ENCODE results near the gene GALNS.
"Not testable (repeated sequence)": the region's sequence is repeated elsewhere in the genome, so short reads cannot be mapped to it uniquely, and the experiment has no call there.

GALNS gene

GRCh38 chr16:88856828-88857727 lies at the start of gene GALNS, which contains the start of gene TRAPPC2L:
TSS of gene GALNS (minus strand) at chr16:88856947. CDS start at chr16:88856877, 70 bp downstream.
TSS of gene TRAPPC2L (plus strand) at chr16:88857127. CDS start at chr16:88857151, 24 bp downstream.
- DNase-seq (ENCODE audit: low read depth in 1 of 2, low spot score in 1 of 2) = peak; percentile 99

- DNase-seq (ENCODE audit: low read depth in 1 of 2, low spot score in 1 of 2) = no peak
These were observed 49.3 kb upstream of the GALNS start for GRCh38 chr16:88906020-88906419.

DNA sequence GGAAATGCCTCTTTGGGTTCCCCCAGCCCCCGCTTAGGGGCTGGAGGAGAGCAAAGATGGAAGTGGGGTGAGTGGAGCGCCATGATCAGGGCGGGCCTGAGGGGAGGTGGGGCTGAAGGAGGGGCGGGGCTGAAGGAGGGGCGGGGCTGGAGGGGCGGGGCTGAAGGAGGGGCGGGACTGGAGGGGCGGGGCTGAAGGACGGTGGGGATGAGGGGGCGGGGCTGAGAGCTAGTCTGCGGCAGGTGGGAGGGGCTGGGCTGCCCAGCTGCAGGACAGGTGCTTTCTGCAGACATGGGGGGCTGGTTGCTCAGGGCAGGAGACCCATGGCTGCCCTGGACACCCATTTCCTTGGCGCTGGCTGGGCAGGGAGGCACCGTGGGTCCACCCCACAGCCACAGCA lies 48.8 kb upstream of the GALNS start:
- no peak for DNase-seq (ENCODE audit: low read depth in 1 of 2, low spot score in 1 of 2)

DNA sequence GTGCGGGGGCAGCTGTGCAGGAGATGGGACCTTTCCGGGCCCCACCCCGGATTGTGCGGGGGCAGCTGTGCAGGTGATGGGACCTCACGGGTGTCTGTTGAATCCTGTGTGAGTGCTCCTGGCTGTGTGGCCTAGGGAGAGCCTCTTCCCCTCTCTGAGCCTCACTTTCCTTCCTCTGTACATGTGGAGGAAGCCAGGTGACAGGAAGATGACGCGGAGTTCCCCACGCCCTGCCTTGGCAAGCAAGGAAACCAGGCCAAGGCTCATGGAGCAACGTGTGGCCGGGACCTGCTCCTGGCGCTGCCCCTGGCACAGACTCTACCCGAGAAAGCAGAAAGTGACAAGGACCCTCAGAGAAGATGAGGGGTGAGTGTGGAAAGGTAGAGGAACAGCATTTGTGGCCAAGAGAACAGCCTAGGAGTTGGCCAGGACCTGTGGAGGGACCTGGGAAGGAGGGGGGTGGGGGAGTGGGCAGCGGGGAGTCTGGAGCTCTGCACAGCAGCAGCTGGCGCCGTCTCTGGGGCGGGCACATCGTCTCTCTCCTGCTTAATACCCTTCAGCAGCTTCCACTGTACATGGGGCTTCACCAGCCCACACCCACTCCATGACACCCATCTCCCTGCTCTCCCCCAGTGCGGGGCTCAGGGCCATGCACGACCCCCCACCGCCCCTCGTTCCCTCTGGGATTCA lies 48.1 kb upstream of the GALNS start:
- DNase-seq (ENCODE audit: low read depth in 1 of 2, low spot score in 1 of 2) = no peak

- DNase-seq (ENCODE audit: low read depth in 1 of 2, low spot score in 1 of 2) = no peak
These were observed 46.5 kb upstream of the GALNS start for GRCh38 chr16:88903267-88903666.

DNA sequence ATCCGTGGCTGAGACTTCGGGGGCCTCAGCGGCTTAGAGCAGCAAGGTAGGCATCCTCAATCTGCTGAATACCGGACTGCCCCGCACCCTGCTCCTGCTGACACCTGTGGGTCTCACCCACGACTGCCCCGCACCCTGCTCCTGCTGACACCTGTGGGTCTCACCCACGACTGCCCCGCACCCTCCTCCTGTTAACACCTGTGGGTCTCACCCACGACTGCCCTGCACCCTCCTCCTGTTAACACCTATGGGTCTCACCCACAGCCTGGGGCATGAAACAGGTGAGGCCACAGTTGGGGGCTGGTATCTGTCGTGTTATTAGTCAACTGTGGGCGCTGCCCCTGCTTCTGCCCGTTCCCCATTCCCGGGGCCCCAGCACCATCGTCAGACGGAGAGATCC lies 46.0 kb upstream of the GALNS start:
- DNase-seq (ENCODE audit: low read depth in 1 of 2, low spot score in 1 of 2) = no peak

DNA sequence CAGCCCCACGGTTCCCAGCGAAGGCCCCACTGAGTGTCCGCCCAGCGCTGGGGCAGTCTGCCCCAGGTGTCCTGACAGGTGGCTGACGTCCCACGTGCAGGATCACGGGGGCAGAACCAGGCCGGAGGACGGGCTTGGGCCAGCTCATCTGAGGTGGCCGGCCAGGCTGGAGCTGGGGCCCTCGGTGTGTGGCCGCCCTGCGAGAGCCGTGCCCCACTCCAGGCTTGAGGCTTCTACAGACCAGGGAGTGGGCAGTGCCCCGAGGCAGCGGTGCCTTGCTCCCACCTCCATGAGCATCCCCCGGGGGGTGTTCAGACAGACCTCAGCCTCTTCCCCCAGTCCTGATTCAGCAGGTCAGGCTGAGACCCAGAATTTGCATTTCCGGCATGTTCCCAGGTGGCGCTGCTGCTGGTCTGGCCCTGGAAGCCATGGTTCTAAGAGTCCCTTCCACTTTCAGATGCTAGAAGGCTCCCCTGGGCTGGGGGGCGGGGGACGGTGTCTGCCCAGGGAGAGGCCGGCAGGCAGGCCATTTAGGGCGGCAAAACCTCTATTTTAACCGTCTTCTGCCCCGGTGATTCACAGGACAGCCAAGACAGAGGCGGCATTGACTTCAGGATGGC lies 45.1 kb upstream of the GALNS start:
- no peak for DNase-seq (ENCODE audit: low read depth in 1 of 2, low spot score in 1 of 2)

DNA sequence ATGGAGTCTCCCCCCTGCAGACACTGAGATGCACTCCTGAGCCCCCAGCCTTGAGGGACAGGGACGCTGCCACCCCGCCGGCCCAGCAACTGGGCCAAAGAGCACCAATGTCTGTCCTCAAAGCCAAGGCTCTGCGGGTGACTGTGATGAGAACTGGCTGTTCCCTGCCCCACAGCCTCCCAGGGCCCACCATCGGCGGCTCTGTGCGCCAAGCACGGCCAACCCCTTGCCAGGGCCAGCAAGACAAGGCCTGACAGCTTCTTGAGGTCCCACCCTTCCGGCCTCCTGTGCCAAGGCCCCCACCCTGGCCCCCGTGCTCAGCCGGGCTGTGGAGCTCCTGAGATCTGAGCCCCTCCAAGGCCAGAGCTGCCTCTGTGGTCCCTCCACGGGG lies 43.9 kb upstream of the GALNS start:
- DNase-seq (ENCODE audit: low read depth in 1 of 2, low spot score in 1 of 2) = no peak

DNA sequence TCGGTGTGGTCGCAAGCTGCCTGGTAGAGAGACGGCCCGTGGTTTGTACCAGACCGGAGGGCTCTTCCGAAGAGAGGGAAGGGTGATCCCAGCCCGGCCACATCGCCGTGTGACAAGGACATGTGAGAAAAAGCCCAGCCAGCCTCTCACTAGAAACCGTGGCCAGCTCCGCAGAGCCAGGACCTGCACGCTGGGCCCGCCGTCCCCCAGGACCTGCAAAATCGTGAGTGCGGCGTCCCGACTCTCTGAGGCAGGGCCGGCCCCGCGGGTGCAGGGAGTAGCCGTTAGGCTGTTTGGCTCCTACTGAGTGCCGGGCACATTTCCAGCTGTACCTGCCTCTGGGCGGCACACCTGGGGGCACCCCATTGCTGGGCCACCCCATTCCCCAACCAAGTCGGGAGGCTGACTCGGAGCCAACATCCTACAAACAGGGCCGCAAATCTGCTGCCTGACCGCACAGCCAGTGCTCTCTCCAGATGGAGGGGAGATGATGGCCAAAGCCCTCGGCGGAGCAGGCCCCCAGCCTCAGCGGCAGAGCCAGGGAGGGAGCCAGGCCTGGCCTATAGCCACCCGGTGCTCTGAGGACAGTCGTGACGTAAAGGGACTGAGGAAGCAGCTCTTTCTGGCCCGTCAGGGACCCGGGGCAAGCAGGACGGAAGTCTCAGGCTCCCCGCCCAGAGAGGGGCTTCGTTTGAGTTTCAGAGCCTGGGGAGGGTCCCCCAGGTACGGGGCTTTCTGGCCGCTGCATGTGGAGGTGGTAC lies 43.3 kb upstream of the GALNS start:
- DNase-seq (ENCODE audit: low read depth in 1 of 2, low spot score in 1 of 2) = no peak

DNA sequence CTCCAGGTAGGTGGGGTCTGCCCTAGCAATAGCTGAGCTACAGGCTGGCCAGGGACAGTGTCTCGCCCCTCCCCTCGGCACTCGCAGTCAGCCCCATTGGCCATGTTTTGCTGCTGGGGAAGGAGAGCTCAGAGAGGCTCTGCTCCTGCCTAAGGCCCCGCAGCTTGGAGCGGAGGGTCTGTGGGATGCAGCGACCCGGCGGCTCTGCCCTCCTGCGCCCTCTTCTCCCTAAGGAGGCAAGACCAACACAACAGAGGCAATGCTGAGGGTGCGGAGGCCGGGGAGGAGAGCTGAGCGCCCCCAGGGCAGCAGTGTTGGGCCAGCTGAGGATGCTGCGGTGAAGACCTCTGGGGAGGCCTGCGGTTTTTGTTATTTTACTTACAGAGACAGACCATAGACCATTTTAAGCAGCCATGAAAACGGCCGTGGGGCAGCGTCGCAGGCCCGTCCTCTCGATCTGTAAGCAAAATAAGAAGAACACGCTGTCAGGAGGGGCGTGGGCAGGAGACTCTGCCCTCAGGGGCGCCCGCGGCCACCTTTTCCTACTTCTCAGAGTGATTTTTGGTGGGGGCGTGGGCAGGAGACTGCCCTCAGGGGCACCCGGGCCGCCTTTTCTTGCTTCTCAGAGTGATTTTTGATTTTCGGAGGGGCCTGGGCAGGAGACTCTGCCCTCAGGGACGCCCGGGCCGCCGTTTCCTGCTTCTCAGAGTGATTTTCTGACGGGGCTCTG lies 41.1 kb upstream of the GALNS start:
- no peak for DNase-seq (ENCODE audit: low read depth in 1 of 2, low spot score in 1 of 2)

DNA sequence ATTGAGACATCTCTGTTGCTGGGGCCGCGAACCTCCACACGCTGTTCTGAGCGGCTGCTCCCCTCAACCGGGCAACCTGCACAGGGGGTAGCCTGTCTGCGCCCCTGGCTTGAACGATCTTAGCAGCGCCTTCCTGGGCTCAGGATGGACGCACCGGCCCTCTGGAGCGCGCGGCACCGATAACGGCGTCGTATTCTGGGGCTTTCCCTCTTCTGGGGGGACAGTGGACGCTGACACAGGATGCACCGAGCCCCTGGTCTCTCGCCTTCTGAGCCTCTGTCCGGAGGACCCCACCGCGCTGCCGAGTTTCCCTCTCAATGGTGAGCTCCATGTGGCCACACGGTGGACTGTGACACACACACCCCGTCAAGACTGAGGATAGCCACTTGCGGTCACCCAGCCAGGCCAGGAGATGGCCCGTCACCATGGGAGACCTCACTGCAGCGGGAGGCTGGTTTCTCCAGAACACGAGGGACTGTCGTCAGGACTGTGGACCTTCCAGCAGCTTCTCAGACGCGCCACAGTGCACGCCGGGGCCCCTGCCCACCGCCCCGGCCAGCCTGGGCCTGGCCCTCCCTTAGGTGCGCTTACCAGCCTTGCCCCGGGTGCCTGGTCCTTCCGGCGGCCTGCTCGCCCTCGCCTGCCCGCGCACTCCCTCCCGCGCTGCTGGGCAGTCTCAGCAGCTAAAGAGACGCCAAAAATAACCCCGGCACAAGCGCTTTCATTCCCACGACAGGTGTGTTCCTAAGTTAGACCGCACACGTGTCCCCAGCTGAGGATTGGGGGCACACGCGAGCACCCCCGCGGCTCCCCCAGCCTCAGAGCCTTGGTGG lies 39.7 kb upstream of the GALNS start:
- DNase-seq (ENCODE audit: low read depth in 1 of 2, low spot score in 1 of 2) = no peak

DNA sequence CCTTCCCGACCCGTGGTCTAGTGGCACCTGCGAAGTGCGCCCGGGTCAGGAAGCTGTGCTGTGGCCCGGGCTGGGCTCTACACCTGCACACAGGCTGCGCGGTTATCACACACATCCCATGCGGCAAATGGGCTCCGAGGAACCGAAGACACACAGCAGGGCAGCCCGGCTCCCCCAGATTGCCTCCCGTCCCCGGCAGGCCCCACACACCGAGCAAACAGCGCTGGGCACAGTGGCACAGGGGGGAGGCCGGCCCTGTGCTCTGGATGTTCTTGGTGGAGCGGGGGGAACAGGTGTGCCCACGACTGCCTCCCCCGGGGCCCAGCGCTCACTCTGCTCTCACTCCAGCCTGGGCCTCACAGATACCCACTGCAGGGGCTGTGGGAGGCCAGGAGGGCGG lies 38.6 kb upstream of the GALNS start:
- DNase-seq (ENCODE audit: low read depth in 1 of 2, low spot score in 1 of 2) = no peak

- no peak for DNase-seq (ENCODE audit: low read depth in 1 of 2, low spot score in 1 of 2)
These were observed 38.0 kb upstream of the GALNS start for GRCh38 chr16:88894681-88895300.

DNA sequence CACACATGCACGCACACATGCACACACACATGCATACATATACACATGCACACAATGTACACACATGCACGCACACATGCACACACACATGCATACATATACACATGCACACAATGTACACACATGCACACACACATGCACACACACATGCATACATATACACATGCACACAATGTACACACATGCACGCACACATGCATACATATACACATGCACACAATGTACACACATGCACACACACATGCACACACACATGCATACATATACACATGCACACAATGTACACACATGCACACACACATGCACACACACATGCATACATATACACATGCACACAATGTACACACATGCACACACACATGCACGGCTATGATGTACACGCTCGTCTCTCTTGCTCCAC lies 37.5 kb upstream of the GALNS start:
- DNase-seq (ENCODE audit: low read depth in 1 of 2, low spot score in 1 of 2) = not testable (repeated sequence)

DNA sequence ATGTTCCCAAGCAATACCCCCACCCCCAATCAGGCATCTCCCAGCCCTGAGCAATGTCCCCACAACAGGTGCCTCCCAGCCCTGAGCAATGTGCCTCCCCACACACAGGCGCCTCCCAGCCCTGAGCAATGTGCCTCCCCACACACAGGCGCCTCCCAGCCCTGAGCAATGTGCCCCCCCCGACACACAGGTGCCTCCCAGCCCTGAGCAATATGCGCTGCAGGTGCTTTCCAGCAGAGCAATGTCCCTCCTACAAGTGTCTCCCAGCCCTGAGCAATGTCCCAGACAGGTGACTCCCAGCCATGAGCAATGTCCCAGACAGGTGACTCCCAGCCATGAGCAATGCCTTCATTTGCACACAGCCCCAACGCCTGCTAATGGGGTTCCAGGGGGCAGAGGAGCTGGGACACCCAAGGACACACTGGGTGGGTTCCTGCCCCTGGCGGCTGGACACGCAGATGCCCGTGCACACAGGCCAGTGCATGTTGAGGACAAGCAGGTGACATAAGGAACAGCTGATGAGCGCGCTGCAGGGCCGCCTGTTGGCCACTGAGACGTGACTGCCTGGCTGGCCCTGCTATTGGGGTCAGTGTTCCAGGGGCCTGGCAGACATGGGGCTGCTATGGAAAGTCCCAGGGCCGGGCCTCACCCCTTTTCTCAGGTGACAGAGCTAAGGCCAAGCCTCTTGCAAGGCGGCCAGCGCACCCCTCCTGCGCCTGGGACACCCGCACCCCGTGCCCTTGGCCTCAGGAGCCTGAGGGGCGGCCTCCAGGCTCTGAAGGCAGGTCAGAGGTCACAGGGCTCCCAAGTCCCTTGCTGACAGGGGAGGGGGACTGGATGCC lies 36.6 kb upstream of the GALNS start:
- DNase-seq (ENCODE audit: low read depth in 1 of 2, low spot score in 1 of 2) = no peak

DNA sequence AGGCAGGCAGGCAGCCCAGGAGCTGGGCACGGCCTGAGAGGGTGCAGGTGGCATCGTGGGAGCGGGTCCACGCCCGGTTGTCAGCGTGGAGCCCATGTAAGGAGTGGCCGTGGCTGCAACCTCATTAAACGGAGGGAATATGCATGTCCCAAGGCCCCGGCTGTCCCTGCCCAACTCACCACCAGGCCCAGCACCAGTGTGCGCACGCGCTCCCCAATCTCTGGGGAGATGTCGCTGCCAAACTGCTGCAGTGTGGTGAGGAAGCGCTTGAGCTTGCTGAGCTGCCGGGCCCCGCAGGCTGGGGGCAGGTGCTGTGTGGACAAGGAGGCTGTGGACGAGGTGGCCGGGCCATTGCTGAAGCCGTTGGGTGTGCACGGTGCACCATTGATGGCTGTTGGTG lies 35.3 kb upstream of the GALNS start:
- DNase-seq (ENCODE audit: low read depth in 1 of 2, low spot score in 1 of 2) = no peak

- no peak for DNase-seq (ENCODE audit: low read depth in 1 of 2, low spot score in 1 of 2)
These were observed 34.3 kb upstream of the GALNS start for GRCh38 chr16:88891083-88891482.

DNA sequence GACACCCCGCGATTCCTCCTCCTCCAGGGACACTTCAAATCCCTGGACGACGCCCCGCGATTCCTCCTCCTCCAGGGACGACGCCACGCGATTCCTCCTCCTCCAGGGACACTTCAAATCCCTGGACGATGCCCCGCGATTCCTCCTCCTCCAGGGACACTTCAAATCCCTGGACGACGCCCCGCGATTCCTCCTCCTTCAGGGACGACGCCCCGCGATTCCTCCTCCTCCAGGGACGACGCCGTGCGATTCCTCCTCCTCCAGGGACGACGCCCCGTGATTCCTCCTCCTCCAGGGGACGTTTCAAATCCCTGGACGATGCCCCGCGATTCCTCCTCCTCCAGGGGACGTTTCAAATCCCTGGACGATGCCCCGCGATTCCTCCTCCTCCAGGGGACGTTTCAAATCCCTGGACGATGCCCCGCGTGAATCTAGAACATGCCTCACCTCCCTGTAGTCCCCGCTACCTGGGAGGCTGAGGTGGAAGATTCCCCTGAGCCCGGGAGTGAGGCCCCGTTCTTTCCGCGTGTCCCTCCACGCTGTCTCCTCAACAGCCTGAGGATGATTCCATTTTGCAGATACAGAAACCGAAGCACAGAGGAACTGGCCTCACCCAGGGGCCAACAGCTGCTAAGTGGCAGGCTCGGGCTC lies 33.1 kb upstream of the GALNS start:
- DNase-seq (ENCODE audit: low read depth in 1 of 2, low spot score in 1 of 2) = not testable (repeated sequence)

Data from stimulated activated CD4-positive, alpha-beta T cell treated with anti-CD3 and anti-CD28 coated beads, Interleukin-15, amount 100 ng/mL, for 1 hour (primary cell).